Heart left ventricle (tissue), 13 donors: Measurements from ENCODE around the gene VTI1B.

Source experiments
- CTCF ChIP-seq, 12 donors: fragments of 200-600 bp; sonication (generic) in 4 of 12; IDR thresholded peaks; one replicate each; pipeline versions ENCODE4 v1.5.0 to v1.8.0; 2018 to 2022; ENCODE audit warnings: antibody characterized with exemption in 12 of 12, mild to moderate bottlenecking in 5 of 12
- POLR2A ChIP-seq, 2 donors: fragments of 450-650 bp; IDR thresholded peaks; one replicate each; pipeline ENCODE4 v1.6.1; 2017; ENCODE audit warnings: antibody characterized with exemption in 2 of 2, mild to moderate bottlenecking in 2 of 2, moderate library complexity in 2 of 2
- donor health status: ischemic (EF 13 %, LVEDD 7.1; RV severe dilation, severe dysfunction).
- donor health status: DM: no; HTN: yes; CAD: no.
- donor health status: DM: no; HTN: no; CAD: no.
- donor health status: ischemic (EF 25% LVEDD 6.9; RV normal size, moderate dysfunction).
- donor health status: ischemic (EF 25% LVEDD 5.7; RV mildly dilated, moderate dysfunction).
- donor health status: ischemic (EF 35%, LVEDD 5.7; RV mildly dilated, moderate dysfunction).
- donor health status: nonischemic (EF 11% LVEDD 7.7; RV severe dilation, severe dysfunction).
- donor health status: DM: yes; HTN: yes; CAD: no.
- donor health status: PGD.
- donor health status: ischemic (EF 29% LVEDD 5.4; RV normal size, mild dysfunction).
- donor health status: nonischemic (EF 23%, LVEDD 6.1; RV moderate dilation, normal function).

- TF ChIP-seq POLR2A (IDR thresholded peaks at IDR 0.05) = no peak
- no peak for TF ChIP-seq CTCF (IDR thresholded peaks at IDR 0.05)
Measured at GRCh38 chr14:67627519-67627918, 46.9 kb downstream of the VTI1B start.
